ENCODE data around the gene RXRA. TPM values are rescaled to one million over a fixed set of nuclear protein-coding genes. Genes with fewer than 3 reads are reported as not detected.

The RXRA gene
- total and polyA plus RNA-seq, 2 of the 13 experiments (the other 11 are each of a cell fraction or from before 2014, with no cell fraction given) = 18.9 to 29.2 TPM

DNA sequence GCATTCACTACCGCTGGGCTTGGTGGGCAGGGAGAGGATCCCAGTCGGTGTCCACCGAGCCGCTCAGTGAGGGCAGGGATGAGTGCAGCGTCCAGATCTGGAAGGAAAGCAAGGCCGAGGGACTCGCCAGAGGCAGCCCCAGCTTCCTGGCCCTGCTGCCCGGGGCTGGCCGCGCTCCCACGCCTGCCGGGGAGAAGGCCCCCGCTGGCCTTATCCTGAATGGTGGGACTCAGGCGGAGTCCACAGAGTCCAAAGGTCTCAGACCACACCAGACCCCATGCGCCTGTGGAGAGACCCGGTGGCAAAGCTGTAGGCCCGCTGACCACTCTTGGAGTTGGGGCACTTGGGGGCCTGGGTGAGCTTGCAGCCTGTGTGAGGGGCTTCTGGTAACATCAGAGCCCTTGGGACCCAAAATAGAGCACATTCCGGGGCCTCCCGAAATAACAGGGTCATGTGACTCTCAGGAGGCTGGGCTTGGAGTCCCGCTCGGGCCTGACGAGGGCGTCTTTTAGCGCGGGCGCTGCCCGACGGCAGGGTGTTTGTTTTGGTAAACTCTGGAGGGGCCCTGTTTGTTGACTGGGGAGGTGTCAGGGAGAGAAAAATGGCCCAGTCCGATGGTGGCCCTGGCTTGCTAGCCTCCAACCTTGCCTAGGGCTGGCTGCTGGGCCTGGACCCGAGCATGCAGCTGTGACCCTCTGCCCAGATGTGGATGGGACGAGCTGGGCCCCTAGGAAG is 2.8 kb downstream of the RXRA start (continued):
- TF ChIP-seq, protein P1, sequence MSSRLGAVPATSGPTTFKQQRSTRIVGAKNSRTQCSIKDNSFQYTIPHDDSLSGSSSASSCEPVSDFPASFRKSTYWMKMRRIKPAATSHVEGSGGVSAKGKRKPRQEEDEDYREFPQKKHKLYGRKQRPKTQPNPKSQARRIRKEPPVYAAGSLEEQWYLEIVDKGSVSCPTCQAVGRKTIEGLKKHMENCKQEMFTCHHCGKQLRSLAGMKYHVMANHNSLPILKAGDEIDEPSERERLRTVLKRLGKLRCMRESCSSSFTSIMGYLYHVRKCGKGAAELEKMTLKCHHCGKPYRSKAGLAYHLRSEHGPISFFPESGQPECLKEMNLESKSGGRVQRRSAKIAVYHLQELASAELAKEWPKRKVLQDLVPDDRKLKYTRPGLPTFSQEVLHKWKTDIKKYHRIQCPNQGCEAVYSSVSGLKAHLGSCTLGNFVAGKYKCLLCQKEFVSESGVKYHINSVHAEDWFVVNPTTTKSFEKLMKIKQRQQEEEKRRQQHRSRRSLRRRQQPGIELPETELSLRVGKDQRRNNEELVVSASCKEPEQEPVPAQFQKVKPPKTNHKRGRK (CRISPR knock-in tag; IDR thresholded peaks at IDR 0.05) = no peak
- TF ChIP-seq, protein P2, sequence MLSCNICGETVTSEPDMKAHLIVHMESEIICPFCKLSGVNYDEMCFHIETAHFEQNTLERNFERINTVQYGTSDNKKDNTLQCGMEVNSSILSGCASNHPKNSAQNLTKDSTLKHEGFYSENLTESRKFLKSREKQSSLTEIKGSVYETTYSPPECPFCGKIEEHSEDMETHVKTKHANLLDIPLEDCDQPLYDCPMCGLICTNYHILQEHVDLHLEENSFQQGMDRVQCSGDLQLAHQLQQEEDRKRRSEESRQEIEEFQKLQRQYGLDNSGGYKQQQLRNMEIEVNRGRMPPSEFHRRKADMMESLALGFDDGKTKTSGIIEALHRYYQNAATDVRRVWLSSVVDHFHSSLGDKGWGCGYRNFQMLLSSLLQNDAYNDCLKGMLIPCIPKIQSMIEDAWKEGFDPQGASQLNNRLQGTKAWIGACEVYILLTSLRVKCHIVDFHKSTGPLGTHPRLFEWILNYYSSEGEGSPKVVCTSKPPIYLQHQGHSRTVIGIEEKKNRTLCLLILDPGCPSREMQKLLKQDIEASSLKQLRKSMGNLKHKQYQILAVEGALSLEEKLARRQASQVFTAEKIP (CRISPR knock-in tag; IDR thresholded peaks at IDR 0.05; ENCODE audit: borderline replicate concordance) = no peak
- no peak for TF ChIP-seq DPF2 (CRISPR knock-in tag; IDR thresholded peaks at IDR 0.05; ENCODE audit: borderline replicate concordance, low read depth)
- TF ChIP-seq, protein P3, sequence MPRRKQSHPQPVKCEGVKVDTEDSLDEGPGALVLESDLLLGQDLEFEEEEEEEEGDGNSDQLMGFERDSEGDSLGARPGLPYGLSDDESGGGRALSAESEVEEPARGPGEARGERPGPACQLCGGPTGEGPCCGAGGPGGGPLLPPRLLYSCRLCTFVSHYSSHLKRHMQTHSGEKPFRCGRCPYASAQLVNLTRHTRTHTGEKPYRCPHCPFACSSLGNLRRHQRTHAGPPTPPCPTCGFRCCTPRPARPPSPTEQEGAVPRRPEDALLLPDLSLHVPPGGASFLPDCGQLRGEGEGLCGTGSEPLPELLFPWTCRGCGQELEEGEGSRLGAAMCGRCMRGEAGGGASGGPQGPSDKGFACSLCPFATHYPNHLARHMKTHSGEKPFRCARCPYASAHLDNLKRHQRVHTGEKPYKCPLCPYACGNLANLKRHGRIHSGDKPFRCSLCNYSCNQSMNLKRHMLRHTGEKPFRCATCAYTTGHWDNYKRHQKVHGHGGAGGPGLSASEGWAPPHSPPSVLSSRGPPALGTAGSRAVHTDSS (CRISPR knock-in tag; conservative IDR thresholded peaks at IDR 0.05) = no peak
- peak; percentile 66; the same call in 1 of the 2 replicates for TF ChIP-seq KDM5B (CRISPR knock-in tag; IDR thresholded peaks at IDR 0.05; ENCODE audit: borderline replicate concordance)
- no peak for TF ChIP-seq CSRNP2 (CRISPR knock-in tag; conservative IDR thresholded peaks at IDR 0.05; ENCODE audit: low read depth)
- no peak for TF ChIP-seq GLMP (CRISPR knock-in tag; IDR thresholded peaks at IDR 0.05; ENCODE audit: borderline replicate concordance)
- TF ChIP-seq ZBTB26 (CRISPR knock-in tag; IDR thresholded peaks at IDR 0.05; ENCODE audit: borderline replicate concordance) = no peak
- TF ChIP-seq FOSL2 (CRISPR knock-in tag; IDR thresholded peaks at IDR 0.05) = no peak
- peak; percentile 98 for TF ChIP-seq ZBTB7B (CRISPR knock-in tag; IDR thresholded peaks at IDR 0.05)
- peak; percentile 75; the same call in 1 of the 2 replicates for TF ChIP-seq AKAP8 (CRISPR knock-in tag; IDR thresholded peaks at IDR 0.05)
- TF ChIP-seq ZNF616 (CRISPR knock-in tag; IDR thresholded peaks at IDR 0.05; ENCODE audit: low read depth) = no peak; the same call in 1 of the 2 replicates
- peak; percentile 31 for TF ChIP-seq ZNF605 (CRISPR knock-in tag; IDR thresholded peaks at IDR 0.05)
- TF ChIP-seq ZNF496 (CRISPR knock-in tag; IDR thresholded peaks at IDR 0.05; ENCODE audit: insufficient replicate concordance) = no peak
- no peak for TF ChIP-seq NFATC3 (CRISPR knock-in tag; IDR thresholded peaks at IDR 0.05)
- TF ChIP-seq HDAC1 (CRISPR knock-in tag; IDR thresholded peaks at IDR 0.05) = peak; percentile 86
